A673 (cell line): ENCODE results near the gene CTNNA3. TPM values are rescaled to one million over a fixed set of nuclear protein-coding genes. Genes with fewer than 3 reads are reported as not detected.
A peak's percentile ranks its signal among the peaks of the same experiment; 100 is the strongest.

Experiments
- BruUV-seq: library from RNA; stranded (reverse); fragments of 400-500 nt; replicated peaks from 2 replicates; lab custom pipeline; 2021; lab: Mats Ljungman, UMichigan
- CTCF ChIA-PET: fragments of 300-600 bp; sonication (Branson Sonifier 250); formaldehyde crosslinking; loops from one replicate; lab custom pipeline; 2022; ENCODE audit warnings: antibody characterized with exemption; lab: Charles Lee
- POLR2A ChIA-PET: fragments of 300-600 bp; sonication (Branson Sonifier 250); formaldehyde crosslinking; loops from one replicate; lab custom pipeline; 2022; ENCODE audit warnings: antibody characterized with exemption; ENCODE audit not compliant: low non-redundant PET; lab: Charles Lee
- DNase-seq: peaks from one replicate; pipeline ENCODE4 v3.0.0-alpha.2; 2015; ENCODE audit warnings: low spot score
- H3K27ac ChIP-seq: fragments of 200-600 bp; sonication (generic); 2 replicates; pipeline ENCODE4 v1.5.1; 2016; ENCODE audit warnings: mixed run types, low read depth, mild to moderate bottlenecking, mixed read lengths, antibody characterized with exemption, low read length; ENCODE audit not compliant: poor library complexity, severe bottlenecking
- H3K27me3 ChIP-seq: fragments of 200-600 bp; sonication (generic); replicated peaks from 2 replicates; pipeline ENCODE4 v1.6.1; 2017; ENCODE audit warnings: mixed run types, low read depth, mild to moderate bottlenecking, mixed read lengths, antibody characterized with exemption, low read length; ENCODE audit not compliant: insufficient read depth, poor library complexity
- H3K36me3 ChIP-seq: fragments of 200-600 bp; sonication (generic); 2 replicates; pipeline ENCODE4 v1.6.1; 2016; ENCODE audit warnings: mixed run types, mild to moderate bottlenecking, mixed read lengths, antibody characterized with exemption, low read length; ENCODE audit not compliant: insufficient read depth, poor library complexity, severe bottlenecking
- H3K4me1 ChIP-seq: fragments of 200-600 bp; sonication (generic); 2 replicates; pipeline ENCODE4 v1.6.1; 2017; ENCODE audit warnings: mixed run types, mild to moderate bottlenecking, mixed read lengths, antibody characterized with exemption, low read length; ENCODE audit not compliant: insufficient read depth, poor library complexity, severe bottlenecking
- H3K4me3 ChIP-seq: fragments of 200-600 bp; sonication (generic); 2 replicates; pipeline ENCODE4 v1.5.1; 2016; ENCODE audit warnings: low read depth, mixed run types, mild to moderate bottlenecking, mixed read lengths, low read length; ENCODE audit not compliant: poor library complexity, severe bottlenecking
- H3K9me3 ChIP-seq: fragments of 200-600 bp; sonication (generic); 2 replicates; pipeline ENCODE4 v1.6.1; 2016; ENCODE audit warnings: mixed run types, low read depth, mild to moderate bottlenecking, mixed read lengths, antibody characterized with exemption, low read length; ENCODE audit not compliant: poor library complexity, severe bottlenecking
- CTCF ChIP-seq: fragments of 300-800, 200-600 bp; sonication (generic); conservative IDR thresholded peaks from 2 replicates; pipeline ENCODE4 v1.5.1; 2017; ENCODE audit warnings: low read depth, mild to moderate bottlenecking, antibody characterized with exemption, low read length, moderate library complexity, mixed read lengths
- EZH2 ChIP-seq: fragments of 200-600 bp; sonication (generic); IDR thresholded peaks from 2 replicates; pipeline ENCODE4 v1.6.1; 2017; ENCODE audit warnings: borderline replicate concordance, low read depth, mild to moderate bottlenecking, mixed read lengths, antibody characterized with exemption, low read length; ENCODE audit not compliant: poor library complexity, severe bottlenecking
- intact Hi-C: fragments of 100-400 bp; cut with micrococcal nuclease; formaldehyde crosslinking; loops from one replicate; pipeline ENCODE4 v1.10.0; 2022; ENCODE audit not compliant: unreplicated experiment
- total RNA-seq: library from RNA; stranded (reverse); gene quantifications from 2 replicates; pipeline ENCODE4 v1.2.3, GENCODE V29; 2021

CTNNA3 gene
- total RNA-seq, 1 experiment from 2014 or later, result not detected

- H3K9me3 ChIP-seq, result no peaks in the 10 kb centered on the region
- DNase-seq, result no peak
- no peak overlapping the region for H3K4me3 ChIP-seq
- H3K27ac ChIP-seq, result no peak overlapping the region
- no peak for TF ChIP-seq CTCF
- no peak for TF ChIP-seq EZH2
- BruUV-seq, result no TSS peak
- no peaks in the 10 kb centered on the region for H3K36me3 ChIP-seq
- no peaks in the 10 kb centered on the region for H3K4me1 ChIP-seq
- ChIA-PET POLR2A (no interaction called here), CTCF (no interaction called here)
- intact Hi-C loops, result no loop called here
- no peaks in the 10 kb centered on the region for H3K27me3 ChIP-seq
Observed at GRCh38 chr10:66586897-66587679, 1108.9 kb downstream of the CTNNA3 start.

GRCh38 chr10:66586073-66586472, 1109.9 kb downstream of the CTNNA3 start:
- ChIA-PET CTCF (no interaction called here), POLR2A (no interaction called here)
- peak; percentile 20 for DNase-seq
- intact Hi-C loops, result no loop called here
- no peaks in the 10 kb centered on the region for H3K9me3 ChIP-seq
- no peaks in the 10 kb centered on the region for H3K27me3 ChIP-seq
- H3K27ac ChIP-seq, result no peak overlapping the region
- no TSS peak for BruUV-seq
- H3K36me3 ChIP-seq, result no peaks in the 10 kb centered on the region
- no peak for TF ChIP-seq EZH2
- peak; percentile 33; the same call in 1 of the 2 replicates for TF ChIP-seq CTCF
- H3K4me3 ChIP-seq, result no peak overlapping the region
- H3K4me1 ChIP-seq, result no peaks in the 10 kb centered on the region

GRCh38 chr10:66575251-66575855, 1120.6 kb downstream of the CTNNA3 start:
- TF ChIP-seq CTCF (no peak), EZH2 (no peak)
- DNase-seq, result no peak
- no peak overlapping the region for H3K4me3 ChIP-seq
- no peak overlapping the region for H3K27ac ChIP-seq
- POLR2A ChIA-PET, result no interaction called here
- no peaks in the 10 kb centered on the region for H3K27me3 ChIP-seq
- H3K9me3 ChIP-seq, result no peaks in the 10 kb centered on the region
- intact Hi-C loops, result no loop called here
- H3K36me3 ChIP-seq, result no peaks in the 10 kb centered on the region
- no peaks in the 10 kb centered on the region for H3K4me1 ChIP-seq
- BruUV-seq, result no TSS peak
- CTCF ChIA-PET, result no interaction called here
